Type B pancreatic cell (in vitro differentiated cells): ENCODE results near the gene KBTBD2. TPM values are rescaled to one million over a fixed set of nuclear protein-coding genes. Genes with fewer than 3 reads are reported as not detected.
"Not testable (repeated sequence)": the region's sequence is repeated elsewhere in the genome, so short reads cannot be mapped to it uniquely, and the experiment has no call there.

Source experiments
- DNase-seq: peaks from one replicate; pipeline ENCODE4 v3.0.0; 2021; ENCODE audit warnings: mixed read lengths; ENCODE audit not compliant: unreplicated experiment; ENCODE audit errors: extremely low spot score
- H3K27ac Mint-ChIP-seq: 2 replicates; pipeline ENCODE4 v1.8.0; 2021; ENCODE audit warnings: mild to moderate bottlenecking, mixed read lengths
- H3K27me3 Mint-ChIP-seq: 2 replicates; pipeline ENCODE4 v1.8.0; 2021; ENCODE audit warnings: mixed read lengths
- H3K36me3 Mint-ChIP-seq: 2 replicates; pipeline ENCODE4 v1.8.0; 2021; ENCODE audit warnings: mixed read lengths
- H3K4me1 Mint-ChIP-seq: one replicate; pipeline ENCODE4 v1.8.0; 2021; ENCODE audit warnings: mixed read lengths; ENCODE audit not compliant: unreplicated experiment
- H3K4me3 Mint-ChIP-seq: 2 replicates; pipeline ENCODE4 v1.8.0; 2021; ENCODE audit warnings: mild to moderate bottlenecking, mixed read lengths
- H3K9me3 Mint-ChIP-seq: 2 replicates; pipeline ENCODE4 v1.8.0; 2021; ENCODE audit warnings: mixed read lengths
- CTCF ChIP-seq: fragments of 200-600 bp; sonication (generic); conservative IDR thresholded peaks from 2 replicates; pipeline ENCODE4 v1.5.0; 2021; ENCODE audit warnings: antibody characterized with exemption, mild to moderate bottlenecking
- total RNA-seq: library from RNA; stranded (reverse); gene quantifications from 2 replicates; pipeline ENCODE4 v1.2.1, GENCODE V29; 2021; ENCODE audit warnings: low replicate concordance

KBTBD2 gene
- total RNA-seq, 1 donor from 2014 or later = 32.3 TPM

GRCh38 chr7:32887395-32887794, 4.2 kb downstream of the KBTBD2 start:
- no peaks in the 10 kb centered on the region for H3K36me3 Mint-ChIP-seq
- no peak for TF ChIP-seq CTCF
- DNase-seq = no peak
- no peaks in the 10 kb centered on the region for H3K9me3 Mint-ChIP-seq
- H3K27me3 Mint-ChIP-seq = no peaks in the 10 kb centered on the region
- H3K4me3 Mint-ChIP-seq = peak overlapping the region; percentile 42
- peak overlapping the region; percentile 27 for H3K27ac Mint-ChIP-seq
- H3K4me1 Mint-ChIP-seq = peaks cover 36% of the 10 kb centered on the region

- TF ChIP-seq CTCF = no peak
- Mint-ChIP-seq H3K36me3 (peaks cover 8% of the 10 kb centered on the region), H3K9me3 (no peaks in the 10 kb centered on the region), H3K4me3 (no peak overlapping the region), H3K4me1 (peaks cover 23% of the 10 kb centered on the region), H3K27ac (peak overlapping the region; percentile 61), H3K27me3 (no peaks in the 10 kb centered on the region)
- no peak for DNase-seq
Measured at GRCh38 chr7:32881074-32881982, 10.2 kb downstream of the KBTBD2 start.

- DNase-seq = no peak
- Mint-ChIP-seq H3K36me3 (peaks cover 12% of the 10 kb centered on the region), H3K4me3 (no peak overlapping the region), H3K27me3 (no peaks in the 10 kb centered on the region), H3K9me3 (no peaks in the 10 kb centered on the region), H3K27ac (no peak overlapping the region), H3K4me1 (peaks cover 19% of the 10 kb centered on the region)
- no peak for TF ChIP-seq CTCF
Measured at GRCh38 chr7:32879460-32879859, 12.1 kb downstream of the KBTBD2 start.

- not testable (repeated sequence) for H3K27ac Mint-ChIP-seq, H3K4me3 Mint-ChIP-seq, H3K9me3 Mint-ChIP-seq, H3K27me3 Mint-ChIP-seq, DNase-seq
- Mint-ChIP-seq H3K36me3 (peaks cover 12% of the 10 kb centered on the region), H3K4me1 (peaks cover 15% of the 10 kb centered on the region)
Measured at GRCh38 chr7:32878023-32878422, 13.5 kb downstream of the KBTBD2 start.

- peaks cover 40% of the 10 kb centered on the region for H3K36me3 Mint-ChIP-seq
- H3K4me3 Mint-ChIP-seq = no peak overlapping the region
- H3K4me1 Mint-ChIP-seq = no peaks in the 10 kb centered on the region
- H3K27me3 Mint-ChIP-seq = no peaks in the 10 kb centered on the region
- no peak for DNase-seq
- H3K9me3 Mint-ChIP-seq = no peaks in the 10 kb centered on the region
- H3K27ac Mint-ChIP-seq = no peak overlapping the region
- TF ChIP-seq CTCF = no peak
Measured at GRCh38 chr7:32872421-32872820, 19.1 kb downstream of the KBTBD2 start.

GRCh38 chr7:32871624-32872371, 19.8 kb downstream of the KBTBD2 start:
- no peak for DNase-seq
- H3K4me1 Mint-ChIP-seq = no peaks in the 10 kb centered on the region
- H3K27me3 Mint-ChIP-seq = no peaks in the 10 kb centered on the region
- no peaks in the 10 kb centered on the region for H3K9me3 Mint-ChIP-seq
- no peak for TF ChIP-seq CTCF
- no peak overlapping the region for H3K4me3 Mint-ChIP-seq
- H3K36me3 Mint-ChIP-seq = peaks cover 41% of the 10 kb centered on the region
- no peak overlapping the region for H3K27ac Mint-ChIP-seq
